T-helper 2 cell treated with Interferon-gamma antibody and Interleukin-4, amounts not matched to agents 5 μg/mL and 100 μg/mL, for 36 hours (primary cell): ENCODE results near the gene IL17RB.

ENCODE experiments used
- DNase-seq: peaks from one replicate; pipeline ENCODE4 v3.0.0; 2021; ENCODE audit warnings: low spot score
- H3K27ac Mint-ChIP-seq: one replicate; pipeline ENCODE4 v1.8.0; 2021; ENCODE audit warnings: mild to moderate bottlenecking, mixed read lengths
- H3K27me3 Mint-ChIP-seq: one replicate; pipeline ENCODE4 v1.8.0; 2021; ENCODE audit warnings: low read depth, mixed read lengths
- H3K36me3 Mint-ChIP-seq: one replicate; pipeline ENCODE4 v1.8.0; 2021; ENCODE audit warnings: low read depth, mixed read lengths
- H3K4me1 Mint-ChIP-seq: one replicate; pipeline ENCODE4 v1.8.0; 2021; ENCODE audit warnings: low read depth, mixed read lengths
- H3K4me3 Mint-ChIP-seq: one replicate; pipeline ENCODE4 v1.8.0; 2022; ENCODE audit warnings: mild to moderate bottlenecking, moderate library complexity, mixed read lengths
- H3K9me3 Mint-ChIP-seq: one replicate; pipeline ENCODE4 v1.8.0; 2021; ENCODE audit warnings: mixed read lengths

Gene IL17RB

DNA sequence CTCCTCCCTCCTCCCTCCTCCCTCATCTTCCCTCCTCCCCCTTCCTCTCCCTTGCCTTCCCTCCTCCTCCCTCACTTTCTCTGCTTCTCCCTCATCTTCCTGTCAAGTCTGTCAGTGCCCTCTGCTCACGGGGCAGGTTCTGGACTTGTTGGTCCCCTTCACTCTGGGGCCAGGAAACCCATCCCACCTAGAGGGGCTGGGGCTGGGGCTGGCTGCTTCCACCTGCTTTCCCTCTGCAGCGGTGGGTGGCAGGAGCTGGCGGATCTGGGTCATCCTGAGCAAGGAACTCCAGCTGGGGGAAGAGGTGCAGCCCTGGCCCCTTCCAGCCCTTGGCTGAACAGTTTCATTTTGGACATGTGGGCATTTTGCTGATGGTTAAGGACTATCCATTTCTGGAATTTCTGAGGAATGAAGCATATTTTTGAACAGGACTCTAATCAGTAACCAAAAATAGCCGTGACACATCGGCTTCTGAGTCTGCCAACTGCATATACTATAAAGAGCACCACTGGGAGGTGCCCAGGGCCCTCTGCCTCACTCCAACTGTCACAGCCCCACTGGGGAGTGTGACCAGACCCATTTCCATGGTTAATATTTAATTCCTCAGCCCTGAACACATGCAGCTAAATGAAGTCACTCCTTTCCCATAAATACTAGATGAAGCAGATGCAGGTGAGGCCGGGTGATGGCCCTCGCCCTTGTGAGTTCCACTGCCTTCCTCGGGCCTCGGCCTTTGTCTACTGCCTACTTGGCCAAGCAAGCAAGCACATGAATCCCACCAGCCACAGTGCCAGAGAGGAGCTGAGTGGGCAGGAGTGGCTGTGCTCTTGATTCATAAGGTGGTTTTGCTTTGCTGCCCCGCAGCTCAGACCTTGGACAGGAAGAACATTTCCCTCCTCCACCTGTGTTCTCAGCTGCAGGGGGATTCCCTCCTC is 39.9 kb upstream of the IL17RB start:
- no peaks in the 10 kb centered on the region for H3K4me1 Mint-ChIP-seq
- H3K27ac Mint-ChIP-seq: no peak overlapping the region
- no peak for DNase-seq
- H3K27me3 Mint-ChIP-seq: no peaks in the 10 kb centered on the region
- no peaks in the 10 kb centered on the region for H3K9me3 Mint-ChIP-seq
- no peak overlapping the region for H3K4me3 Mint-ChIP-seq
- H3K36me3 Mint-ChIP-seq: no peaks in the 10 kb centered on the region

- H3K27ac Mint-ChIP-seq: no peak overlapping the region
- no peak overlapping the region for H3K4me3 Mint-ChIP-seq
- no peaks in the 10 kb centered on the region for H3K36me3 Mint-ChIP-seq
- H3K4me1 Mint-ChIP-seq: no peaks in the 10 kb centered on the region
- no peak for DNase-seq
- H3K9me3 Mint-ChIP-seq: no peaks in the 10 kb centered on the region
- H3K27me3 Mint-ChIP-seq: no peaks in the 10 kb centered on the region
Measured at GRCh38 chr3:53807117-53807810, 39.1 kb upstream of the IL17RB start.

DNA sequence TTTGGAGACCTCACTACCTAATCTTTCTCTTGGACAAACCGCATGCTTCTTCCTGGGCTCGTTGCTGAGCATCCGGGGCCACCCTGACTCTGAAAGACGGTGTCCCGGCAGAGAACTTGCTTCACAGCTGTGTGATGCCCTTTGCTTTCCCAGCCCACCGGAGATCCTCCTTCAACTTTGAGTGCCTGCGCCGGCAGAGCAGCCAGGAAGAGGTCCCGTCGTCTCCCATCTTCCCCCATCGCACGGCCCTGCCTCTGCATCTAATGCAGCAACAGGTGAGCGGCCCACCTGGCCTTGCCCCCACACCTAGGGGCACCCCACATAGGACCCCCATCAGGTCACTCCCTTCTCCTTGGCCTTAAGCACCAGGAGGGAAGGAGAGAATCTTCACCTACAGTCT is 37.9 kb upstream of the IL17RB start:
- H3K4me3 Mint-ChIP-seq: no peak overlapping the region
- H3K36me3 Mint-ChIP-seq: no peaks in the 10 kb centered on the region
- H3K27me3 Mint-ChIP-seq: no peaks in the 10 kb centered on the region
- H3K9me3 Mint-ChIP-seq: no peaks in the 10 kb centered on the region
- no peaks in the 10 kb centered on the region for H3K4me1 Mint-ChIP-seq
- no peak overlapping the region for H3K27ac Mint-ChIP-seq
- DNase-seq: no peak

DNA sequence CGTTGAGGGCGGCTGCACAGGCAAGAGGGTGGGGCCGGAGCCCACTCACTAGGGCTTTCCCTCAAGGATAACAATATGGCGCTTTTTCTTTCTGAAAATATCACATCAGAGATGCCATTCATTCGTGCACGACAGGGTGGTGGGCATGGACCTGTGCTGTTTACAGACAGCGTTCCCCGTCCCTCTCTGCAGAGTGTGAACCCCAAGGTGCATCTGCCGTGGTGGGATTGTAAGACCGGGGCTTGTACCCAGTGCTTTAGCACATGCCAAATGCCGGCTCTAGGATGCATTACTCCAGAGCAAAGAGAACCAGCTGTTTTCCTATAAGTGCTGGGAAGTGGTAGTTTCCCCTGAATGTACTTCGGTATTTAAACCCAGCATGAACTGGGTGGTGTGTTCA is 37.1 kb upstream of the IL17RB start:
- H3K9me3 Mint-ChIP-seq: no peaks in the 10 kb centered on the region
- H3K27me3 Mint-ChIP-seq: peaks cover 3% of the 10 kb centered on the region
- no peak for DNase-seq
- no peak overlapping the region for H3K4me3 Mint-ChIP-seq
- no peak overlapping the region for H3K27ac Mint-ChIP-seq
- no peaks in the 10 kb centered on the region for H3K4me1 Mint-ChIP-seq
- H3K36me3 Mint-ChIP-seq: no peaks in the 10 kb centered on the region

DNA sequence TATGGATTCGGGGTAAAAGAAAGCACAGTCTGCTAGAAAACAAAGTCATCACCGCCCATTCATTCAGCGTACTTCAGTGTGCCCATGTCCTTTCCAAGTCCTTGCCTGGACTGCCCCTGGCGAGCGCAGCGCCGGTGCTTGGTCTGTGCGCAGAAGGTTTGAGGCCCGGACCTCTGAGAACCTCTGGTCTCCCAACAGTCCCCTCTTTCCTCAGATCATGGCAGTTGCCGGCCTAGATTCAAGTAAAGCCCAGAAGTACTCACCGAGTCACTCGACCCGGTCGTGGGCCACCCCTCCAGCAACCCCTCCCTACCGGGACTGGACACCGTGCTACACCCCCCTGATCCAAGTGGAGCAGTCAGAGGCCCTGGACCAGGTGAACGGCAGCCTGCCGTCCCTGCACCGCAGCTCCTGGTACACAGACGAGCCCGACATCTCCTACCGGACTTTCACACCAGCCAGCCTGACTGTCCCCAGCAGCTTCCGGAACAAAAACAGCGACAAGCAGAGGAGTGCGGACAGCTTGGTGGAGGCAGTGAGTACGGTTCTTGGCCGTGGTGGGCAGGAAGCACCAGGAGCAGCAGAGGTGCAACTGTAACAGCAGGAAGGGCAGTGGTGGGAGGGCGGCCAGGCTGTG is 36.5 kb upstream of the IL17RB start:
- DNase-seq: no peak
- Mint-ChIP-seq H3K27me3 (peaks cover 5% of the 10 kb centered on the region), H3K4me3 (no peak overlapping the region), H3K36me3 (no peaks in the 10 kb centered on the region), H3K27ac (no peak overlapping the region), H3K4me1 (no peaks in the 10 kb centered on the region), H3K9me3 (no peaks in the 10 kb centered on the region)

GRCh38 chr3:53811143-53811927 is 35.0 kb upstream of the IL17RB start:
- Mint-ChIP-seq H3K9me3 (no peaks in the 10 kb centered on the region), H3K27me3 (peaks cover 5% of the 10 kb centered on the region)
- DNase-seq: no peak

DNA sequence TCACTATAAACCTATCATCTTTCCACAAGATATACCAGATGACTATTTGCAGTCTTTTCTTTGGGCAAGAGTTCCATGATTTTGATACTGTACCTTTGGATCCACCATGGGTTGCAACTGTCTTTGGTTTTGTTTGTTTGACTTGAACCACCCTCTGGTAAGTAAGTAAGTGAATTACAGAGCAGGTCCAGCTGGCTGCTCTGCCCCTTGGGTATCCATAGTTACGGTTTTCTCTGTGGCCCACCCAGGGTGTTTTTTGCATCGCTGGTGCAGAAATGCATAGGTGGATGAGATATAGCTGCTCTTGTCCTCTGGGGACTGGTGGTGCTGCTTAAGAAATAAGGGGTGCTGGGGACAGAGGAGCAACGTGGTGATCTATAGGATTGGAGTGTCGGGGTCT is 33.9 kb upstream of the IL17RB start:
- no peaks in the 10 kb centered on the region for H3K9me3 Mint-ChIP-seq
- peaks cover 3% of the 10 kb centered on the region for H3K36me3 Mint-ChIP-seq

More at GRCh38 chr3:53811143-53811927, 35.0 kb upstream of the IL17RB start:
- no peak overlapping the region for H3K4me3 Mint-ChIP-seq
- H3K36me3 Mint-ChIP-seq: peaks cover 3% of the 10 kb centered on the region
- no peak overlapping the region for H3K27ac Mint-ChIP-seq
- H3K4me1 Mint-ChIP-seq: peaks cover 1% of the 10 kb centered on the region

GRCh38 chr3:53813229-53813628 is 33.1 kb upstream of the IL17RB start:
- no peak for DNase-seq
- Mint-ChIP-seq H3K9me3 (no peaks in the 10 kb centered on the region), H3K27me3 (peaks cover 5% of the 10 kb centered on the region), H3K27ac (no peak overlapping the region), H3K36me3 (peaks cover 6% of the 10 kb centered on the region), H3K4me1 (peaks cover 5% of the 10 kb centered on the region), H3K4me3 (no peak overlapping the region)

More for the DNA sequence above, 33.9 kb upstream of the IL17RB start:
- H3K27ac Mint-ChIP-seq: no peak overlapping the region
- peaks cover 1% of the 10 kb centered on the region for H3K4me1 Mint-ChIP-seq
- peaks cover 5% of the 10 kb centered on the region for H3K27me3 Mint-ChIP-seq
- no peak overlapping the region for H3K4me3 Mint-ChIP-seq
- DNase-seq: no peak

DNA sequence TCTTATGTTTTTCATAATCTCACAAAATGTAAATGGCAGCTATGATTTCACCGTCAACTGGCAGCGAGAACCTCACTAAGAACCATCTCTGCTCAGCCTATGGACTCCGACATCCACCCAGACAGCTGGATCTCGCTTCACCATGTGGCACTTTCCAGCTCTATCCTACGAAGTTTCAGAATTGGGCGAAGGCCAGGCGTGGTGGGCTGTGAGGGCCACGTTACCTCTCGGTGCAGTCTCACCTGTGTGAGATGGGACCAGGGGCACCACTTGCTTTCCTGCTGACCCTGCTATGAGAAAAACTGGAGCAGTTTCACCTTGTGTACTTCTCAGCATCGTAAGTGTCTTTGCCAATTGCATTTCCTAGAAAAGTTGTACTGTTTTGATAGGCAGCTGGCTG is 32.5 kb upstream of the IL17RB start:
- Mint-ChIP-seq H3K27ac (no peak overlapping the region), H3K4me3 (no peak overlapping the region), H3K9me3 (no peaks in the 10 kb centered on the region)

DNA sequence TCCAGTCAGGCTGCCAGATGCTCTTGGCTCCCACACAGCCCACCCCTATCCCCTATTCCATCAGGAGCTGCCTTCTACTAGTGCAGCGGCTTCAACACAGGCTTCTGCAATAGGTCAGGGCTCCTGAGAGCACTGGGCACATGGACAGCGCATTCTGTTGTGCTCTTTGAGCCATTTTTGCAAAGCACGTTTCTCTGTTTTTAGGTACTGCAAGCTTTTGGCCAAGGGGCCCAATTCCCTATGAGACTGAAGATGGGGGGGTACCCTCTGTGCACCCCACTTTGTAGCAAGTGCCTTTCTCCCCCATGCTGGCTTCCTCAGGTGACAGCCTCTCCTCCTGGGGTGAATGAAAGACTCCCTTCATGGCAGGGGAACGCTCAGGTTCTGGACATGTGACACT is 31.3 kb upstream of the IL17RB start:
- no peak for DNase-seq
- Mint-ChIP-seq H3K9me3 (no peaks in the 10 kb centered on the region), H3K27ac (no peak overlapping the region), H3K4me3 (no peak overlapping the region), H3K27me3 (peaks cover 5% of the 10 kb centered on the region), H3K36me3 (peaks cover 9% of the 10 kb centered on the region), H3K4me1 (peaks cover 5% of the 10 kb centered on the region)

More for the DNA sequence above, 32.5 kb upstream of the IL17RB start:
- Mint-ChIP-seq H3K36me3 (peaks cover 7% of the 10 kb centered on the region), H3K4me1 (peaks cover 5% of the 10 kb centered on the region), H3K27me3 (peaks cover 5% of the 10 kb centered on the region)
- DNase-seq: no peak

GRCh38 chr3:53815651-53816050 is 30.7 kb upstream of the IL17RB start:
- peaks cover 5% of the 10 kb centered on the region for H3K27me3 Mint-ChIP-seq
- H3K9me3 Mint-ChIP-seq: no peaks in the 10 kb centered on the region
- H3K36me3 Mint-ChIP-seq: peaks cover 9% of the 10 kb centered on the region
- DNase-seq: no peak
- no peak overlapping the region for H3K27ac Mint-ChIP-seq
- peaks cover 5% of the 10 kb centered on the region for H3K4me1 Mint-ChIP-seq
- no peak overlapping the region for H3K4me3 Mint-ChIP-seq

DNA sequence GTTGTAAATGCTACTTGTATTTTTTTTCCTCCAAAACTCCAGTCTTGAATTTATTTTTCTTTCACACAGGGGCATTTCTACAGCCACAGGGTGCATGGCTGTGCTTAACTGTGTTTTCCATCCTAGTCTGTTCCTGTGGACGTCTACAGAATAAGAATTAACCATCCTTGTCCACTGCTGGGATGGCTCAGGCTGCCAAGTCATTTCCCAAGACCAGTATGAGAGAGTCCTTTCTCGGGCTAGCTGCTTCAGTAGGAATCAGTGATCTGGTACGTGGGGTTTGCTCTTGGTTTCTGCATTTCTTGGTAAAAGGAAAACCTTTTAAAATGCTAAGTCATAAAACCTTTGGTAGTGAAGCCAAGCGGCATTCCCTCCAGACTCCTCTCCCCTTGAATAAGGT is 29.9 kb upstream of the IL17RB start:
- DNase-seq: no peak
- peaks cover 5% of the 10 kb centered on the region for H3K27me3 Mint-ChIP-seq
- H3K27ac Mint-ChIP-seq: no peak overlapping the region
- no peak overlapping the region for H3K4me3 Mint-ChIP-seq
- no peaks in the 10 kb centered on the region for H3K9me3 Mint-ChIP-seq
- peaks cover 5% of the 10 kb centered on the region for H3K4me1 Mint-ChIP-seq
- H3K36me3 Mint-ChIP-seq: peaks cover 9% of the 10 kb centered on the region

- Mint-ChIP-seq H3K4me1 (peaks cover 5% of the 10 kb centered on the region), H3K27ac (no peak overlapping the region), H3K36me3 (peaks cover 9% of the 10 kb centered on the region), H3K27me3 (peaks cover 5% of the 10 kb centered on the region), H3K9me3 (no peaks in the 10 kb centered on the region), H3K4me3 (no peak overlapping the region)
- DNase-seq: no peak
Measured at GRCh38 chr3:53817211-53817610, 29.2 kb upstream of the IL17RB start.
